Mucosa of rectum (tissue), 2 donors: ENCODE data around the gene SAMD7.

ENCODE experiments used
- H3K27ac ChIP-seq, 2 donors: one replicate each; pipeline ENCODE4 v1.7.0; 2013; ENCODE audit warnings: inconsistent platforms in 2 of 2, low read depth in 2 of 2, low read length in 2 of 2
- H3K27me3 ChIP-seq, 2 donors: one replicate each; pipeline ENCODE4 v1.7.0; 2013; ENCODE audit warnings: low read length in 2 of 2; ENCODE audit not compliant: control insufficient read depth in 2 of 2, insufficient read depth in 2 of 2
- H3K36me3 ChIP-seq, 2 donors: one replicate each; pipeline ENCODE4 v1.7.0; 2013; ENCODE audit warnings: low read length in 2 of 2; ENCODE audit not compliant: control insufficient read depth in 2 of 2, insufficient read depth in 2 of 2
- H3K4me1 ChIP-seq, 2 donors: one replicate each; pipeline ENCODE4 v1.7.0; 2013; ENCODE audit warnings: low read length in 2 of 2, mild to moderate bottlenecking in 1 of 2; ENCODE audit not compliant: control insufficient read depth in 2 of 2, insufficient read depth in 2 of 2
- H3K4me3 ChIP-seq, 2 donors: one replicate each; pipeline ENCODE4 v1.7.0; 2013; ENCODE audit warnings: low read length in 2 of 2
- H3K9ac ChIP-seq, 2 donors: one replicate each; pipeline ENCODE4 v1.7.0; 2013; ENCODE audit warnings: low read length in 2 of 2, low read depth in 1 of 2, mild to moderate bottlenecking in 1 of 2
- H3K9me3 ChIP-seq, 2 donors: one replicate each; pipeline ENCODE4 v1.7.0; 2013; ENCODE audit warnings: low read length in 2 of 2; ENCODE audit not compliant: control insufficient read depth in 2 of 2
- donor health status: healthy.
- donor health status: Normal muscosa, but diverticular disease.

SAMD7 gene

GRCh38 chr3:169984292-169984691 lies 72.9 kb downstream of the SAMD7 start:
- no peak overlapping the region for H3K9ac ChIP-seq
- peaks cover 62 to 64% of the 10 kb centered on the region in 2 donors for H3K36me3 ChIP-seq
- H3K27me3 ChIP-seq = no peaks in the 10 kb centered on the region
- no peak overlapping the region for H3K27ac ChIP-seq
- no peaks in the 10 kb centered on the region for H3K4me1 ChIP-seq
- no peak overlapping the region for H3K4me3 ChIP-seq
- no peaks in the 10 kb centered on the region for H3K9me3 ChIP-seq
